HT1080 (cell line): ENCODE results near the gene CAMLG. TPM values are rescaled to one million over a fixed set of nuclear protein-coding genes. Genes with fewer than 3 reads are reported as not detected.

ENCODE experiments used
- DNase-seq: peaks from one replicate; pipeline ENCODE4 v3.0.0-alpha.2; 2015; ENCODE audit warnings: low read depth
- small RNA-seq: library from RNA; depleted of rRNA; stranded (forward); fragments of <200 nt; gene quantifications from one replicate; pipeline ENCODE3, GENCODE V24; 2014
- total RNA-seq: library from RNA; depleted of rRNA; stranded (reverse); fragments of >200 nt; shearing (Covaris generic); gene quantifications from 2 replicates; pipeline ENCODE4 v1.2.3, GENCODE V29; 2014; rRNA removed

Gene CAMLG
- total RNA-seq, 1 experiment from 2014 or later: 24.8 TPM

GRCh38 chr5:134777366-134777765 is 39.0 kb downstream of the CAMLG start:
- DNase-seq: no peak

GRCh38 chr5:134784241-134784920 is 46.0 kb downstream of the CAMLG start:
- no peak for DNase-seq

GRCh38 chr5:134784946-134785620 is 46.7 kb downstream of the CAMLG start:
- DNase-seq: no peak

GRCh38 chr5:134787692-134788091 is 49.3 kb downstream of the CAMLG start:
- no peak for DNase-seq

- no peak for DNase-seq
Observed at GRCh38 chr5:134791580-134791979, 53.2 kb downstream of the CAMLG start.

- DNase-seq: no peak
Observed at GRCh38 chr5:134792286-134792685, 53.9 kb downstream of the CAMLG start.

- DNase-seq: no peak
Observed at GRCh38 chr5:134793111-134793510, 54.8 kb downstream of the CAMLG start.

GRCh38 chr5:134794082-134794481 is 55.7 kb downstream of the CAMLG start:
- DNase-seq: no peak

GRCh38 chr5:134794819-134795218 is 56.5 kb downstream of the CAMLG start:
- no peak for DNase-seq

- no peak for DNase-seq
Observed at GRCh38 chr5:134798468-134798867, 60.1 kb downstream of the CAMLG start.

Small RNA genes lying within 50 kb of the gene (small RNA-seq; reads per million reads assigned to genes)
- gene RNU6-1164P (not detected), gene RNU6-757P (not detected)

Other genes with a start within 250 kb of the CAMLG start
- 33.5 and 46.9 TPM in 2 replicates for gene JADE2, start 212.9 kb upstream of the CAMLG start, total RNA-seq
- gene SAR1B, start 105.7 kb upstream of the CAMLG start, total RNA-seq: 41.9 and 49.5 TPM in 2 replicates
- gene SEC24A, start 89.8 kb upstream of the CAMLG start, total RNA-seq: 8.5 and 10.8 TPM in 2 replicates
- gene DDX46, start 20.2 kb downstream of the CAMLG start, total RNA-seq: 40.3 and 47.3 TPM in 2 replicates
- 19.7 and 33.4 TPM in 2 replicates for gene C5orf24, start 107.4 kb downstream of the CAMLG start, total RNA-seq
- gene TXNDC15, start 135.8 kb downstream of the CAMLG start, total RNA-seq: 30.5 and 34.7 TPM in 2 replicates
- gene PCBD2, start 166.6 kb downstream of the CAMLG start, total RNA-seq: 9.1 and 10.0 TPM in 2 replicates
- gene CATSPER3, start 229.4 kb downstream of the CAMLG start, total RNA-seq: 0.13 and 0.30 TPM in 2 replicates